T-helper 17 cell (primary cell): Measurements from ENCODE around the gene DOCK4. TPM values are rescaled to one million over a fixed set of nuclear protein-coding genes. Genes with fewer than 3 reads are reported as not detected.

Source experiments
- ATAC-seq: fragments of 150-1000 bp; cut with Tn5 transposase; 2 replicates; pipeline ENCODE4 v1.10.0; 2021; ENCODE audit warnings: mild to moderate bottlenecking, moderate library complexity
- DNase-seq, 3 donors: peaks; one replicate each; pipeline versions ENCODE4 v3.0.0 to v3.0.0-alpha.2; 2020 to 2021
- H3K9me3 ChIP-seq: one replicate; pipeline ENCODE4 v1.7.0; 2013; ENCODE audit warnings: low read length, mild to moderate bottlenecking; ENCODE audit not compliant: control insufficient read depth, poor library complexity, severe bottlenecking
- H3K27ac Mint-ChIP-seq: one replicate; pipeline ENCODE4 v1.8.0; 2022; ENCODE audit warnings: mild to moderate bottlenecking, moderate library complexity, mixed read lengths
- H3K27me3 Mint-ChIP-seq: one replicate; pipeline ENCODE4 v1.8.0; 2022; ENCODE audit warnings: mixed read lengths
- H3K36me3 Mint-ChIP-seq: one replicate; pipeline ENCODE4 v1.8.0; 2022; ENCODE audit warnings: low read depth, mixed read lengths
- H3K4me1 Mint-ChIP-seq: one replicate; pipeline ENCODE4 v1.8.0; 2022; ENCODE audit warnings: mild to moderate bottlenecking, mixed read lengths
- H3K4me3 Mint-ChIP-seq: one replicate; pipeline ENCODE4 v1.8.0; 2022; ENCODE audit warnings: mild to moderate bottlenecking, moderate library complexity, mixed read lengths
- total RNA-seq, 4 donors: library from RNA in 2 of 4; stranded (reverse) in 2 of 4; gene quantifications; one replicate each; pipeline ENCODE4 v1.2.3 and lab custom pipeline; 2022 to 2026

Gene DOCK4
- total RNA-seq, 2 donors from 2014 or later = 0.18 to 0.57 TPM

DNA sequence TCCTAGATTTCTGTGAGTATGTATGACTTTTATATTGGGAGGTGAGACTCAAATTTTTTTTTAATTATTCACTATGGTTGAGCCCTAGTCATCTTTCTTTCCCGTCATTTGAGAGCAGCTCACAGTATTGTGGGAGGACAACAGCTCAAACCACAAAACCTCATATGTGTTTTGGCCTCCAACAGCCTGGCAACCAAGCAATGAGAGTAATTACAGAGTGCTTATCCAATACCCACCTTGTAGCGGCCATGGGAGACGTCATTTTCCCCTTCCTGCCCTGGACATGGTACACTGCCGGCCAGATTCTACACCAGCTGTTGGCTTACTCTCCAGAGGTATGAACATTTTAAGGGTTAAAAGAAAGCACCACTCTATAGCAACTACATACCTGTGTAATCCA, 49.1 kb downstream of the DOCK4 start:
- Mint-ChIP-seq H3K4me3 (no peak overlapping the region), H3K27ac (no peak overlapping the region), H3K36me3 (no peaks in the 10 kb centered on the region), H3K27me3 (peaks cover 27% of the 10 kb centered on the region), H3K4me1 (no peaks in the 10 kb centered on the region)
- DNase-seq (no peak), ATAC-seq (no peak)
- no peaks in the 10 kb centered on the region for H3K9me3 ChIP-seq

DNA sequence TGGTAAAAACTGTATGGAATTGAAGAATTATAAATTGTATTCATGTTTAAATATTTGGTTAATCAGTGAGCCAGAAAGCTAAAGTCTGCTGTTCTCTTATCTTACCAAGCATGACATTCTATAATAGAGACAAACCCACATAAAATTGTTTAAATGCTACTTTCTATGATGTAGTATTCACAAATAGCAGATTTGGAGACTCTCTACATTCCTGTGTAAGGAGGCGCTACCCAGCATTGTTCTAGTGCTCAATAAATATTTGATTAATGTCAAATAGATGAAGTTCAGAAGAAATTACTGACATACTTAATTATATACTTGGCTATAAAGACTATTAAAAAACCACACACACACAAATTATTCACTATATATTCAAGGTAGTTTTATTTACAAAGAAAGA, 49.8 kb downstream of the DOCK4 start:
- no peak for ATAC-seq
- H3K4me1 Mint-ChIP-seq = no peaks in the 10 kb centered on the region

DNA sequence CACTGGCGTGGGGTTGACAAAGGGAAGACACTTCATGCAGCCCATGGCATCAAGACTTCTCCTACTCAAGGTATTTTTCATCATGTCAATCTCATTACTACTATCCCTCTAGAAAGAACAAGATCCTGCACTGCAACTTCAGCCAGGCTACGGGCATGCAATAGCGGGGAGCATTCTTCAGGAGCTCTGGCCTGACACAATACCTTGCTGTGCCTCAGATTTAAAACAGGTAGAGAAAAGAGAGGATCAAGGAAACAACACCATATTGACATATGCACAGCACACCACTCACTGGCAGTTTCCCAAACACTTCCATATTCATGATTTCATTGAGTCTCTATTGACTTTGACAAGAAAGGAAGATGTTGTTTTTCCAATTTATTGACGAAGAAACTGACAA, 51.5 kb downstream of the DOCK4 start:
- Mint-ChIP-seq H3K27me3 (peaks cover 36% of the 10 kb centered on the region), H3K4me1 (no peaks in the 10 kb centered on the region), H3K36me3 (peaks cover 2% of the 10 kb centered on the region), H3K27ac (no peak overlapping the region), H3K4me3 (no peak overlapping the region)
- DNase-seq (no peak), ATAC-seq (no peak)
- H3K9me3 ChIP-seq = no peaks in the 10 kb centered on the region

More for the DNA sequence above, 49.8 kb downstream of the DOCK4 start:
- Mint-ChIP-seq H3K27me3 (peaks cover 30% of the 10 kb centered on the region), H3K27ac (no peak overlapping the region), H3K36me3 (no peaks in the 10 kb centered on the region), H3K4me3 (no peak overlapping the region)
- no peak for DNase-seq
- H3K9me3 ChIP-seq = no peaks in the 10 kb centered on the region

DNA sequence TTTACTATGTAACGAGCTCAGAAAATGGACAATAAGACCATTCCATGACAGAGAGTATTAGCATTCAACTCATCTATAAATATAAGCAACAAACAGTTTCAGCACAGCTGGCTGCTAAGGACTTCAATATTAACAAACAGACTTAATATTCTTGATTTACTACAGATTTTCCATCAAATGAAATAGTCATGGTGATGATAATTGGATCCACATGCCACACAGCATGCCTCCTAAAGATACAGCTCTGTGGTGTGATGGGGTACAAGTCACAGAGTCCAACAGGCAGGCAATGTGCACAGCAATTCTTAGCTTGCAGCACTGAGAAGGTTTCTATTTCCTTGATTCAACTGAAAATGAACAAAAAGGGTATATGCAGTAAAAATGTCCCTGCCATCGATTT, 54.0 kb downstream of the DOCK4 start:
- H3K9me3 ChIP-seq = no peaks in the 10 kb centered on the region
- DNase-seq (no peak), ATAC-seq (no peak)
- no peaks in the 10 kb centered on the region for H3K4me1 Mint-ChIP-seq
- no peak overlapping the region for H3K27ac Mint-ChIP-seq
- H3K36me3 Mint-ChIP-seq = peaks cover 2% of the 10 kb centered on the region
- H3K4me3 Mint-ChIP-seq = no peak overlapping the region
- peaks cover 54% of the 10 kb centered on the region for H3K27me3 Mint-ChIP-seq

DNA sequence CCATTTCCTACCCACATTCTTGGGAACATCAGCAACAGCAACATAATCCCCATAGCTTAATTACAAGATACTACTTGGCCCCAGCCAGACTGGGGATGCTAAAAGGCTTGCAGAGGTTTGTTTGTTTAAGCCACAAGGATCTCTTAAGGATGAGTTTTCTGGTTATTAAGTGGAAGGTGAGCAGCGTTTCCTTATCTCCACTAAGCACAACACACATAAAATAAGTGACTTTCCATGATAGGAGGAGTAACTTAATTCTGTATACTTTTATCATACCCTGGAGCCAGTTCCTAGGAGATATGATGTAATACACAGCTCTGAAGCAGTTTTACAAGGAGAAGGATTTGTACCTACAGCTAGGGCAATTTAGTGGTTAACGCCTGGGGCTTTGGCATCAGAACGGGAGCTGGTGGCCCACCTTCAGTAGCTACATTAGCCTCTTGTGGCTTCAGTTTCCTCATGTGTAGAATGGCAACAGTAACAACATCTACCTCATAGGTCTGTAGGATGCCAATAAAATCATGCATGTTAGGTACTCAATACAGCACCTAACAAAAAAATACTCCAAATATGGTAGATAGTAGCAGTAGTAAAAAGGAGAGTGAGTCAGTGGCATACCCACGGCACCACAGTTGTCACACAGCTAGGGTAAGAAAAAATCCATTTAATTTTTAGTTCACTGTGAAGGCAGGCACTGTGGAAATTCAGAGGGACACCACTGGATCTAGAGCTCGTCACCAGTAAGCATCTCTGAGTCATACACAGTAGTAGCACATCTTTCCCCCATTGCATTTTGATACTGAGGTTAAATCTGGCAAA, 55.2 kb downstream of the DOCK4 start:
- peaks cover 2% of the 10 kb centered on the region for H3K36me3 Mint-ChIP-seq
- H3K27ac Mint-ChIP-seq = no peak overlapping the region
- no peaks in the 10 kb centered on the region for H3K4me1 Mint-ChIP-seq
- H3K27me3 Mint-ChIP-seq = peaks cover 50% of the 10 kb centered on the region
- DNase-seq = no peak
- no peak overlapping the region for H3K4me3 Mint-ChIP-seq
- no peak for ATAC-seq
- no peaks in the 10 kb centered on the region for H3K9me3 ChIP-seq

DNA sequence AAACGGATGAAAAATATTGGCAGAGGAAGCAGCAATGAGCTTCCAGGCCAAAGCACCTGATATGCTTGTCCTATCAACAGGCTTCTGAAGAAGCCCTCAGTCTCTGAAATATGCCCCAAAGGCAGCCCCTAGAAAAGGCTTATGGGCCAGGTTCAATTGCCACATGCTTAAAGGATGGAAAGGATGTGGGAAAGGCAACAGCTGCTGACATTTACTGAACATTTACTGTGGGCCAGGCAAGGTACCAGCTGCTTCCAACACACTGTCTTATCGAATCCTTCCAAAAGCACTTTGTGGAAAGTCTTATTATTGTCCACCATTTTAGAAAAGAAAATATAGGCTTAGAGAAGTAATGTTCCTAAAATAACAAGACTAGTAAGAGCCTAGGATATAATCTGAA, 56.5 kb downstream of the DOCK4 start:
- no peak for DNase-seq
- Mint-ChIP-seq H3K27me3 (peaks cover 49% of the 10 kb centered on the region), H3K36me3 (peaks cover 2% of the 10 kb centered on the region), H3K4me3 (no peak overlapping the region), H3K27ac (no peak overlapping the region), H3K4me1 (no peaks in the 10 kb centered on the region)
- no peaks in the 10 kb centered on the region for H3K9me3 ChIP-seq
- no peak for ATAC-seq

DNA sequence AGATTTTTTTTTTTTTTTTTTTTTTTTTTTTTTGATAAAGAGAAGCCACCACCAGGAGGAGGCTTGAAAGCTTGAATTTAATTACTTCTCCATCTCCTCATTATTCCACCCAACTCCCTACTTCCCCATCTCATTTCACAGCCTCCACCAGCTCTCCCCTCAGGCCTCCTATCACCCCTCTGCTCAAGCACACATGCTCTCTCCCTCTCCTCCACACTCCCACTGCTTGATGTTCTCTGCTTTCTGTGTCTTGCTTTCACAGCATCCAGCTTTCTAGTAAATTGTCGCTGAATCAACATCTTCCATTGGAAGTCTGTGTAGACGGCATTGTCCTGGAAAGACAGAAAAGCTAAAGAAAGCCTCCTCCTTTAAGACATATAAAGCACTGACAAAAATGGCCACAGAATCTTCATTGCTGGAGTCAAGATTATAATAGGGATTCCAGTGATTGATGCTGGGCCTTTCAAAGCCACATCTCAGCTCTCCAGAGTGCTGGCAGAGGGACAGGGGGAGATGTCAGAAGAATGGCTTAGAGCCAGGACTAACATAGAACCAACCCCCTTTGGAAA, 58.3 kb downstream of the DOCK4 start:
- no peak for DNase-seq
- H3K27me3 Mint-ChIP-seq = peaks cover 55% of the 10 kb centered on the region
- H3K4me1 Mint-ChIP-seq = no peaks in the 10 kb centered on the region
- H3K27ac Mint-ChIP-seq = no peak overlapping the region
- H3K36me3 Mint-ChIP-seq = peaks cover 2% of the 10 kb centered on the region
- no peaks in the 10 kb centered on the region for H3K9me3 ChIP-seq
- ATAC-seq = no peak
- no peak overlapping the region for H3K4me3 Mint-ChIP-seq

DNA sequence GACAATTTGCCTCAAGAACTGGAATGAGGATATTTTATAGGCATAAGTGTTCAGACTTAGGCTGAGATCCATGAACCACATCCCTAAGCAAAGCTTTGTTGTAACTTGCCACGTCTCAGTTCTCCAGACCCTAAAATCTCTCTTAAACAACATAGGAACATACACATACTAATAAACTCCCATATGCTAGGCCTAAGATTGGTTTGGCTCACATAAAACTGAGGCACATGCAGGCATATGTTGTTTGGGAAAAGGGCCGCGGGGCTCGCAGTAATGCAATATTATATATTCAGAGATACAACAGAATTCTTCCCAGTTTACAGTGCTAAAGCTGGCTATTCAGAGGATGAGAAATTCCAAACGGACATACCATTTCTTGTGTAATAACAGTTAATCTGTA, 61.0 kb downstream of the DOCK4 start:
- peaks cover 46% of the 10 kb centered on the region for H3K27me3 Mint-ChIP-seq
- no peaks in the 10 kb centered on the region for H3K4me1 Mint-ChIP-seq
- H3K27ac Mint-ChIP-seq = no peak overlapping the region
- no peak for ATAC-seq
- H3K4me3 Mint-ChIP-seq = no peak overlapping the region
- no peaks in the 10 kb centered on the region for H3K9me3 ChIP-seq
- DNase-seq = no peak
- no peaks in the 10 kb centered on the region for H3K36me3 Mint-ChIP-seq

DNA sequence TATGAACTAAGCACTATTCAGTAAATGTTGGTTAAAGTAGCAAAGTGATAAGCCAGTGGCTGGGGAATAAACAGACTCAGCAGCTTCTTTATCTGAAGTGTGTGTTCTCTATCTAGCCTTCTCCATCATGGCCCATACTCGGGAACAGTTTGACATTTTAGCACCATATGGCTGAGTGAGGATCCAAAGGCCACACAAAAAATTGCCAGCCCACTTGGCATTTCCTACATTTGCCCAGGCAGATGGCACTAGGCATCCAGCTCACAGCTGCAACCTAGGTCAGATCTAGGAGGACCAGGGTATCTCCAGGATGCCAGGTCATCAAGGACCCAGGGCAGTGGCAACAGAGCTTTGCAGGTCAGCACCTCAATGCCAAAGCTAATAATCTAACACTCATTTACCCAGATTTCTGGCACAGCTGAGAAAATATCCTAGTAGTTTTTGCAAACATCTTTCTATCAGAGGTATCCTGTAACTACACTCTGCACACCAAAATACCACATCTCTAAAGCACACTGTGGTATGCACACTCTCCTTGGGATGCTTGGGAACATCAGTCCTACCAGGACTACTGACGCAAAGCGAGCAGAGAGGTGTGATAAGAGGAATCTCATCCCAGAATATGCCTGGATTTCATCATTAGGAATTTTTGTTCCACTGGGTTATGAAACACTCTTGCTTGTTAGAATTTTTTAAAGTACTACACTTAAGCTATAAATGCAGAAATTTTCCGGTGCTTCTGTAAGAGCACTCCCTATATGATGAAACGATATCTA, 61.7 kb downstream of the DOCK4 start:
- ATAC-seq (no peak), DNase-seq (no peak)
- H3K27ac Mint-ChIP-seq = no peak overlapping the region
- H3K27me3 Mint-ChIP-seq = peaks cover 42% of the 10 kb centered on the region
- H3K4me3 Mint-ChIP-seq = no peak overlapping the region
- no peaks in the 10 kb centered on the region for H3K4me1 Mint-ChIP-seq
- H3K36me3 Mint-ChIP-seq = peaks cover 2% of the 10 kb centered on the region
- H3K9me3 ChIP-seq = no peaks in the 10 kb centered on the region

DNA sequence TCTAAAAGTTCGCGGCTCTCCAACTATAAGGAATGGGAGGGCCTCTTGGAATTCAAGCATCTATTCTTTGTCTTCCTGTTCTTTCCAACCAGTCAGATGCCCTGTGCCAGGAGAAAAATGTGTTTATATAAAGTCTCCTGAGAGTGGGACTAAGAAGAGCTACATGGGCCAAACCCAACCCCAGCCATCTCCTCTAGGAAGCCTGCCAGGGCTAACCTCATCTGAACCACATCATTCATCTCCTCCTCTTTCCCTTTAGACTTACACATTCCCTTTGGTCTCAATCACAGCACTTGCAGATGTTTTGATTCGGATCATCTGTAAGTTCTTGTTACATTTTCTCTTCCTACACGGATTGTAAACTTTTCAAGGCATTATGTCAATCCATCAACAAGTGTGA, 62.6 kb downstream of the DOCK4 start:
- Mint-ChIP-seq H3K27ac (no peak overlapping the region), H3K27me3 (peaks cover 34% of the 10 kb centered on the region), H3K4me3 (no peak overlapping the region), H3K4me1 (no peaks in the 10 kb centered on the region), H3K36me3 (peaks cover 2% of the 10 kb centered on the region)
- ATAC-seq (no peak), DNase-seq (no peak)
- no peaks in the 10 kb centered on the region for H3K9me3 ChIP-seq

DNA sequence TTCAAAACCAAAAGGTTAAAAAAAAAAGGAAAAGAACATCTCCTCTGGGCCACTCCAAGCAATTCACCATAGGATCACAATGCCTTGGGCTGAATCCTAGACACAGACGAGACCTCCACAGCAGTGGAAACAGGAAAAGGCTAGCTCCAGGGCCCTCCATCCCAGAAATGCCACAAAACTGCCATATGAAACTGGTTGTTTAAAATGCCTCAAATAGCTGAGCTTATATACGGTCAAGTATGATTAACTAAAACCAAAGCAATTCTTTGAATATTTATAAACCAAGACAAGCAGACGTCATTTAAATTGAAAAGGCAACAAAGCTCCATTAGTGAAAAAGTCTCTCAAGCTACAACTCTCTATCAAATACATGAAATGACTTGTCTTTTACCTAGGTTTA, 63.1 kb downstream of the DOCK4 start:
- DNase-seq (no peak), ATAC-seq (no peak)
- no peak overlapping the region for H3K27ac Mint-ChIP-seq
- peaks cover 32% of the 10 kb centered on the region for H3K27me3 Mint-ChIP-seq
- no peaks in the 10 kb centered on the region for H3K4me1 Mint-ChIP-seq
- peaks cover 2% of the 10 kb centered on the region for H3K36me3 Mint-ChIP-seq
- no peak overlapping the region for H3K4me3 Mint-ChIP-seq
- no peaks in the 10 kb centered on the region for H3K9me3 ChIP-seq

DNA sequence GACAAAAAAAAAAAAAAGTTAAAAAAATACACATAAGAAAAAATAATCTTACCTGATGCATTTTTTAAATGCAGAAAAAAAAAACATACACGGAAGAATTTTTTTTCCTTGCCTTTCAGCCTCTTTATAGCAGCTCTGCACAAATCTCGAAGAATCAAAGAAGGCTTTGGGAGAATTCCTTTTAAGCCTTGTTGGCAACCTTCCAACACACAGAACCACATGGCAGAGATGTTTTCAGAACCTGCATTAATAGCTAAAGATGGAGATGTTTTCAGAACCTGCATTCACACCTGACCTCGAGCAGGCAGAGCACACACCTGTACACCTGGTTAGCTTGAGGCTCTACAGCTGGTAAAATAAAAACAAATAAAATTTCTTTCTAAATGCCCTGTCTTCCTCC, 65.6 kb downstream of the DOCK4 start:
- no peak overlapping the region for H3K4me3 Mint-ChIP-seq
- H3K27ac Mint-ChIP-seq = no peak overlapping the region
- H3K27me3 Mint-ChIP-seq = peaks cover 23% of the 10 kb centered on the region
- H3K9me3 ChIP-seq = no peaks in the 10 kb centered on the region
- DNase-seq = no peak
- H3K36me3 Mint-ChIP-seq = peaks cover 2% of the 10 kb centered on the region
- ATAC-seq = no peak
- no peaks in the 10 kb centered on the region for H3K4me1 Mint-ChIP-seq

DNA sequence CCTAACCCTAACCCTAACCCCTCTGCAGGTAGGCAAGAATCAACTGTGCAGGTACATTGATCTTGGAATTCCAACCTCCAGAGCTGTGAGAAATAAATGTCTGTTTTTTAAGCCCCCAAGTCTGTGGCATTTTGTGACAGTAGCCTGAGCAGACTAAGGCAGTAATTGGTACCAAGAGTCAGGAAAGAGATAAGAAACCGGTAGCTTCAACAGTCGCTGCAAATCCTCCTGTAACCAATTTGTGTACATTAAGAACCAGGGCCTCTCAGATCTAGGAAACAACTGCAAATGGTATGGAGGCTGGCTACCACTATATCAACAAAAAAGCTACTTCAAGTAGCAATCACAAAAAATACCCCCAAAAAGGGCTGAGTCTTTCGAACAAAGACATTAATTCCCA, 67.3 kb downstream of the DOCK4 start:
- Mint-ChIP-seq H3K27ac (no peak overlapping the region), H3K4me3 (no peak overlapping the region), H3K4me1 (no peaks in the 10 kb centered on the region), H3K27me3 (peaks cover 12% of the 10 kb centered on the region), H3K36me3 (peaks cover 2% of the 10 kb centered on the region)
- no peak for DNase-seq
- ATAC-seq = no peak
- H3K9me3 ChIP-seq = no peaks in the 10 kb centered on the region
